NCI-H1930 (cell line): ENCODE data around the gene PDZRN4.
"Not testable (repeated sequence)": the region's sequence is repeated elsewhere in the genome, so short reads cannot be mapped to it uniquely, and the experiment has no call there.

ENCODE experiments used
- DNase-seq, 2 experiments: peaks; one replicate each; lab custom pipeline; 2025; lab: John Stamatoyannopoulos, UW

The PDZRN4 gene

DNA sequence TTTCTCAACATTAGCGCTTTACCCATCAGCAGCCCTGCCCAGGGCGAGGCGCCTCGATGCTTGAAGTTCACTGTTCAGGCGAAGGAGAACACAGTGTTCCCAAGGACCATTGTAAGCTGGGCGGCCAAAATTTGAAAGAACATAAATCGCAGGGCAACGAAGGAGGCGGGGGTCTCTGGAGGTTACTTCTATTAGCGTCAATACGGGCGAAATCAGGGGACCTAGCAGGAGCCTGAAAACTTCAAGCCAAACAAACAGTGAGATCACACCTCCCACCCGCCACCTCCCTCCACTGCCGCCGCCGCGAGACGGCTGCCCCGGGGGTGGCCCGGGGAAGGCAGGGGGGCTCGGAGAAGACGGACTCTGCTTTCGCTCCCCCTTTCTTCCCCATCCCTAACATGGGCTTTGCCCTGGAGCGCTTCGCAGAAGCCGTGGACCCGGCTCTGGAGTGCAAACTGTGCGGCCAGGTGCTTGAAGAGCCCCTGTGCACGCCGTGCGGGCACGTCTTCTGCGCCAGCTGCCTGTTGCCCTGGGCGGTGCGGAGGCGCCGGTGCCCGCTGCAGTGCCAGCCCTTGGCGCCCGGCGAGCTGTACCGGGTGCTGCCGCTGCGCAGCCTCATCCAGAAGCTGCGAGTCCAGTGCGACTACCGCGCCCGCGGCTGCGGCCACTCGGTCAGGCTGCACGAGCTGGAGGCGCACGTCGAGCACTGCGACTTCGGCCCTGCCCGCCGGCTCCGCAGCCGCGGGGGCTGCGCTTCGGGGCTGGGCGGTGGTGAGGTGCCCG is at the start of gene PDZRN4:
TSS of gene PDZRN4 (plus strand) at position 263 of the 783 bp plus-strand sequence.
- peak; percentile 53 to 68 for DNase-seq

DNA sequence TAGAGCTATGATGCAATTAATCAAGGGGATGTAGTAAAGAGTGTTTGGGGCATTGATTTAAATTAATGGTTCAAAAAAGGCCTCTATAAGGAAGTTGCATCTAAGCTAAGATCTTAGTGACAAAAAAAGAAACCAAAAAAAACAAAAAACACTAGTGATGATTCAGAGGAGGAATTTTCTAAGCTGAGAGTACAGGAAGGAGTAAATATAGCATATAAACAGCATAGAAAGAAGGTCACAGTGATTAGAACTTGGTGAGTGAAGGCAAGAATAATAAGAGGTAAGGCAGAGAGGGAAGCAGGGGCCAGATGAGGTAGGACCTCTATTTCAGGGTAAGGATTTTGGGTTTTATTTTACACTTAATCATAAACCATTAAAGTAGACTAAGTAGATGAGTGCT is 48.0 kb upstream of the PDZRN4 start:
- no peak for DNase-seq

DNA sequence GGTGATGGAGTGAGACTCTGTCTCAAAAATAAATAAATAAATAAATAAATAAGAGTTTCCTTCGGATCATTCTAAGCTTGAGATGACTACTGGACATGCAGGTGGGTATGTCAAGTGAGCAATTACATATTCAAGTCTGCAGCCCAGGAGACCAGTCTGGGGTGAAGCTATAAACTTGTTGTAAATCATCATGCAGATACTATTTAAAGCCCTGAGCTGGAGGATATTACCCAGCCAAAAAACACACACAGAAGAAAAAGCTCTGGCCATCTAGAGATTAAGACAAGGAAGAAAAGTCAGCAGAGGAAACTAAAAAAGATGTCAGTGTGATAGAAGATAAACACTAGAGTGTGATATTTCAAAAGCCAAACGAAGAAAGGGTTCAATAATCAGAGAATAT is 47.0 kb upstream of the PDZRN4 start:
- no peak for DNase-seq

DNA sequence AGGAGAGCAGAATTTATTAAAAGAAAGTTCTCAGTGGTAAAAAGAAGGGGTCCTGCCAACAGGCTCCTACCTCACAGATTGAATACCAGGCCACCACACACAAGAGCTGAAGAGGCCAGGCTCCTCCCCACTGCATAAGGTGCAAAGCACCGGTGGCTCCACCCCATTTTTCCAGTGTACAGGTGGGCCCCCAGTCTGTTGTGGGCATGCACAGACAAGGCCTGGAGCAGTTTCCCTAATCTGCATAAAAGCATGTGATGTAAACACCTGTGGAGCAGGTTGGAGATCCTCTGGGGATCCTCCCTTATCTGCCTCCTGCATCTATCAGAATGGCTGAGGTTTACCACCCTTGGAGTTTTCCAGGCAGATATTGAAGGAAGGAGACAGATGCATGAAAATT is 45.7 kb upstream of the PDZRN4 start:
- DNase-seq: no peak

DNA sequence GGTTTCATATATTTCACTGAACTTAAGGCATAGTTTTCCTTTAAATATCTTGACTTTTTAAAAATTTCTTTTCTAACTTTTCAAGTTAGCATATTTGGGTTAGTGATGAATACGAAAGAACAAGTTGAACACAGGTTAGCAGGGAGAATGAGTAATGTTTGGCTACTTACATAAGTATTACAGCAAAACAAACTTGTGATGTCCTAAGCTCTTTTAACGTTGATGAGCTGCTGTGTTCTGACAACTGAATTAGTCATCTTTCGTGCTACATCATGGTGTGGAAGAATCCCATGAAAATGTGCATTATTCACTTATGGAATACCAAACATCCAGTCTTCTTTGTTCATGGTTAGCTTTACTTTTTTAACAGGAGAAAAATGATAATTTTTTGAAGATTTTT is 36.3 kb upstream of the PDZRN4 start:
- no peak for DNase-seq

DNA sequence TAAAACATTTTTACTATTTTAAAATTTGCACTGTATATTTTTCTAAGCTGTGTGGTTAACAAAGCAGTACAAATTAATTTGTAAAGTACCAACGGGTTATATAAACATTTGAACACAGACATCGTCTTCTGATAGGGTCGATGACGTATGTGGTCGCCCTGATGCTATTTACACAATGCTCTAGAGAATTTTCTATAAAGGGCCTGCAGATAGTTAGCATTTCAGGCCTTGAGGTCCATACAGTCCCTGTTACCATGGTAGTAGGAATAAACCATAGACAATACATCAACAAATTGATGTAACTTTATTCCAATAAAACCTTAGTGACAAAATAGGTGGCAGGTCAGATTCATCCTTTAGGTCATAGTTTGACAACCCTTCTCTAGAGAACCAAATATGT is 25.7 kb upstream of the PDZRN4 start:
- DNase-seq: no peak

DNA sequence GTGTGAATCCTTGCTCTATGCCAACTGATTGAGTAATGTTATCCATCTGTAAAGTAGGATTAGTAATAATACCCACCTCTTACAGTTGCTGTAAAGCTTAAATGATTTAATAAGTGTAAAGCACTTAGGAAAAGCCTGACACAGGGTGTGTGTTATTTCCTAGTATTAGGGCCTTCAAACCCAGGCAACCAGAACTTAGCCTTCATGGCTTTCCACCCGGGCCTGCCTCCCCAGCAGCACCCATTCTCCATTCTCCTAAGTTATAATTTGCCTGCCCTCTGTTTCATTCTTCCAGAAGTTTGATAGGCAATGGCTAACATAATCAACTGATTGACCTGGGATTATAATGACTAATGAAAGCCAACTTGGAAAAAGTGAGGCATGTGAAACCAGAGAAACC is 20.4 kb upstream of the PDZRN4 start:
- DNase-seq: no peak

DNA sequence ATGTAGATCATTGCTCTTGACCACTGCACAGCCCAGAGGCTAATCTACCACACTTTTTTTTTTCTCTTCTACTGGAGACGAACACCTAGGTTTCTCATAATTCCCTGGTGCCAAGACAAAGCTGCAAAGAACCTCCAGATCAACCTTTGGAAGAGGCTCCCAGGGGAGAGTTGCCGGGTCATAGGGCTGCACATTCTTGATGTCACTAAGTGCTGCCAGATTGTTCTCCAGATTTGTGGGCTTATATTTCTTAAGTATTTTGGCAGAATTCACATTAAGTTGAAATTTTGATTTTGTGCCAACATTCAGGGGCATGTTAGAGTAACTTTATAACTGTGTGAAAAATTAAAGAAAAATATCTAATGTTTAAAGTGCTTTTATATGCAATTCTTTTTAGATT is 13.5 kb upstream of the PDZRN4 start:
- no peak for DNase-seq

DNA sequence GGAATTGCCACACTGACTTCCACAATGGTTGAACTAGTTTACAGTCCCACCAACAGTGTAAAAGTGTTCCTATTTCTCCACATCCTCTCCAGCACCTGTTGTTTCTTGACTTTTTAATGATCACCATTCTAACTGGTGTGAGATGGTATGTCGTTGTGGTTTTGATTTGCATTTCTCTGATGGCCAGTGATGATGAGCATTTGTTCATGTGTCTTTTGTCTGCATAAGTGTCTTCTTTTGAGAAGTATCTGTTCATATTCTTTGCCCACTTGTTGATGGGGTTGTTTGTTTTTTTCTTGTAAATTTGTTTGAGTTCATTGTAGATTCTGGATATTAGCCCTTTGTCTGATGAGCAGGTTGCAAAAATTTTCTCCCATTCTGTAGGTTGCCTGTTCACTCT is 8.6 kb upstream of the PDZRN4 start:
- DNase-seq: not testable (repeated sequence)

DNA sequence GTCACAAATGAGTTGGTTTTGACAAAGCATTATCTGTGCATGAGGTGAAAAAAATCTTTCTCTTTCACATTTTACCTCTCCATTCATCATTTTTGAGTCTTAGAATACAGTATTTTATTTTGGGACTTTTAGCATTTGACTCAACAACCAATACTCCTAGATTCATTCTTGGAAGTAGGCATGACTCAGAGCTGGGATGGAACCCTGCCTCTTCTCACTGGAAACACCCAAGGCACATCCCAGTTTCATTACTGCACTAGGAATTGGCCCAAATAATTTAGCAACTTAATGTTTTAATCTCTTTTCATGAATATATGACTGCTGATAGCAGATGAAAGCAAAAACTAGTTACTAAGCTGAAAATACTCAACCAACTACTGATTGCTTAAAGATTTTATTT is 3.3 kb upstream of the PDZRN4 start:
- no peak for DNase-seq

DNA sequence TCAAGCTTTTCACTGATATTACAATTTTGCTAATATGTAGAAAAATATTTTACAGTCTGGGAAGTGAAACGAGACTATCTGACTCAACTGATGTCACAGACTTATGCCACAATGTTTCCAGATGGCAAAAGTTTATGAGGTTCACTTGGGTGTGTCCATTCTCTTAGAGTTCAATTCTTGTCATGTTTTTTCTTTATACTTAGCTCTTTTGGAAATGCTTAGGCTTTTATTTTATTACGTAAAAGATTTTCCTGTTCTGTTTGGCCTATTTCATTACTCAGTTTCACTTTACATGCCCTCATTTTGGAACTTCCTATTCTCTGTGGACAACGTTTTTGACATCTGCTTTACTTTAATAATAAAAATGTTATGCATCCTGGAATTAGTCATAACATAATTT is 2.1 kb upstream of the PDZRN4 start:
- DNase-seq: no peak

DNA sequence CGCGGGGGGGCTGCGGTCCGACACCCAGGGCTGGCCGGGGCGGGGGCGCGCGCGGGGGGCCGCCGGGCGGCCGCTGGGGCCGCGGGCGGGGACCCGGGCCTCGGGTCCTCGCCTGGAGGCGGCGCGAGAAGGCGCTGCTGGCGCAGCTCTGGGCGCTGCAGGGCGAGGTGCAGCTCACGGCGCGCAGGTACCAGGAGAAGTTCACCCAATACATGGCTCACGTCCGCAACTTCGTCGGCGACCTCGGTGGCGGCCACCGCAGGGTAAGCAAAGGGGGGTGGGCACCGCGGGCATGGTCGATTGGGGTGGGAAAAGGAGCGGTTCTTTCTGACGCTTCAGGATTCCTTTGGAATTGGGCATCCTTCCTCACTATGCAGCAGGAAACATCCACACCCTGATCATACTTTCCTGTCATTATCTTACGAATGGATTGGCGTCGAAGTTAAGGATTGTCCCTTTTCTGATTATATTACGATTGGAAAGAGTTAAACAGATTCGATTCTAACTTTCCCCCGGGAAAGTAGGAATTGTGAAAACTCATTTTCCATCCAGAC is 798 bp downstream of the PDZRN4 start:
- DNase-seq: no peak

DNA sequence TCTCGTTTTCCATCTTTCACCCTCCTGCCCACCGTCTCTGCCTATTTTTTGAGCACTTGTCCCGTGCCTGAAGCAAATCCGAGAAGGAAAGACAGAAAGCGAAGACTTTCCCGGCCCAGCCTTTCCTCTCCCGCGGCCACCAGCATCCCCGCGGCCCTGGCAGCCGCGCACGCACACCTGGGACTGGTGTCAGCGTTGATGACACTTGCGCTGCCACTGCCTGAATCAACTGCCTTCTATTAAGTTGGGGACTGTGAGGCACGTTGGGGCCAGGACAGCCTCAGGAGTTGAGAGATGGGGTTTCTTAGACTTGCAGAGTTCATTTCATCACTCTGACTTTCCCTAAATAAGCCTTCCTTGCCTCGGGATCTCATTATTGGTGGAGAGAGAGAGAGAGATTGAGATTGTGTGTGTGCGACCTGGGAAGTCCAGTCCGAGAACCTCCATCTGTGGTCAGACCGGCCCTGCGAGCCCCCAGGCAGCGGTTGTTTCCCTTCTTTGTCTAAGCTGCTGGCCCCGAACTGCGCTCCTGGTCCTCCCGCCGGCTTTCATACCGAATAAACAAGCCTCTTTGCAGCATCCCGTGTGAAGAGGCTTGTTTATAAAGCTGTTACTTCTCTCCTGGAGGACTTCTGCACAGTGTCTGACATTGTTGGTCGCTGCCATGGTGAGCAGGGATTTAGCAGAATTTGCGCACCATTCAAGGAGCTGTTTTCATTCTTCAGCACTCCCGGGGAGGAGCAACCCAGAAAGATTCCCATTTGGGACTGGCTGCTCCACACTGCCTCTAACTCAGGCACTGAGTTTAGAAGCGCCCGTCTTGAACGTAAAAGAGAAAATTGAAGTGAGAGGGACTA is 1.5 kb downstream of the PDZRN4 start:
- peak in 1 of 2 experiments; percentile 33 for DNase-seq

DNA sequence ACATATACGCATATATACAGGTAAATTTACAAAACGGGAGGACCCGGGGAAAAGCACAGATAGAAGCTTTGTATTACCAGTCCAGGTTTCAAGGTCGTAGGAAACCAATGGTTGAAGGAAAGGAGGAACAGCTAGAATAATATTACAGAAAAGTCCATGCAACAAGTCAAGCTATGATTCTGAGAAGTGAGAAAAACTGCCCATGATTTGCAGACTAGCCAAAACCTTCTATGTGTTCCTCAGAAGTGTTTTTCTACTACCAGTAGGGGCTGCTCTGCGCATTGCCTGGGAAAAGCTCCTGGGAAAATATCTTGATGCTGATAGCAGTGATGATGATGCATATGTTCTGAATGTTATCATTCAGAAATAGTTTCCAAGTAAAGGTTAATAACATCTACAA is 2.2 kb downstream of the PDZRN4 start:
- peak in 1 of 2 experiments; percentile 40 for DNase-seq

DNA sequence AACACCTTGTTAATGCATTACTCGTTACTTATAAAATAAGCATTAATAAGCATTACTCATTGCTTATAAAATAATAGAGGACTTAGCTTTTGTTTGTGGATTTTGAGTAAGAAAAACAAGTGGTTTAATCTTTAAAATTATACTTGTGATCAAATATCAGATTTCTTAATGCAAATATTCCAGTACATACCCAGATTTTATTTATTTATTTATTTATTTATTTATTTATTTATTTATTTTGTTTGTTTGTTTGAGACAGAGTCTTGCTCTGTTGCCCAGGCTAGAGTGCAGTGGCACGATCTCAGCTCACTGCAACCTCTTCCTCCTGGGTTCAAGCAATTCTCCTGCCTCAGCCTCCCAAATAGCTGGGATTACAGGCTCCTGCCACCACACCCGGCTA is 3.4 kb downstream of the PDZRN4 start:
- not testable (repeated sequence) for DNase-seq

DNA sequence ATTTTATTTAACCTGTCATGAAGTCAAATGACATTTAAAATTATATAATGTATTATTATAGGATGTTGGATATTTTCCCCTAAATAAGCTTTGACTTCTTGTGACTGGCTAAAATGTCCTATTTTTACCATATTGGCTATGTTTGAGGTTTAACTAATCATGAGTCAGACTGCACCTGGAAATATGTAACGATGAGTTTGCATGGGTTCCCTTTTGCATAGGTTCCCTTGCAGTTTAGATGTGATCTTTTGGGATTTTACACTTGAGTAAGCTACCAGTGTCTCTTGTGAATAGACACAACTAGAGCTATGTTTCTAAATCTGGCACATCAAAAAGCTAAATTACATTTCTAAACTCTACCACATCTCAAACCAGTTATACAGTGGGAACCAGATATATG is 5.2 kb downstream of the PDZRN4 start:
- DNase-seq: no peak

DNA sequence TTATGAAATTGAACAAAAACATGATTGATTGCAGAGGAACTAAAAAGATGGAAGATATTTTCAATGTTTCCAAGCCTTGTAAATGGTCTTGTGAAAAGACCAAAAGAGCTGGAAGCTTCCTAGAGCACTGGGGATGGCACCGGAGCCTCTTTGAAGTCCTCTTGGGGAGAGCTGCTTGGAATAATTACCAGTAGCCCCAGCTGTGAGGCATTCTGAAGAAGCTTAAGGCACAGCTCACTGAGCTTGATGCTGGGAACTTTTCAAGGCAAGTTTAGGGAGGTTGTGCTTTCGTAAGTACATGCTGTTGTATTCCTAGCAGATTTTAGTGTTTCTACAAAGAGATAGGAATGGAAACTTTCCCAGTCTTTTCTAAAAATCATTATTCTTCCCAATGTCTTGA is 13.9 kb downstream of the PDZRN4 start:
- no peak for DNase-seq

DNA sequence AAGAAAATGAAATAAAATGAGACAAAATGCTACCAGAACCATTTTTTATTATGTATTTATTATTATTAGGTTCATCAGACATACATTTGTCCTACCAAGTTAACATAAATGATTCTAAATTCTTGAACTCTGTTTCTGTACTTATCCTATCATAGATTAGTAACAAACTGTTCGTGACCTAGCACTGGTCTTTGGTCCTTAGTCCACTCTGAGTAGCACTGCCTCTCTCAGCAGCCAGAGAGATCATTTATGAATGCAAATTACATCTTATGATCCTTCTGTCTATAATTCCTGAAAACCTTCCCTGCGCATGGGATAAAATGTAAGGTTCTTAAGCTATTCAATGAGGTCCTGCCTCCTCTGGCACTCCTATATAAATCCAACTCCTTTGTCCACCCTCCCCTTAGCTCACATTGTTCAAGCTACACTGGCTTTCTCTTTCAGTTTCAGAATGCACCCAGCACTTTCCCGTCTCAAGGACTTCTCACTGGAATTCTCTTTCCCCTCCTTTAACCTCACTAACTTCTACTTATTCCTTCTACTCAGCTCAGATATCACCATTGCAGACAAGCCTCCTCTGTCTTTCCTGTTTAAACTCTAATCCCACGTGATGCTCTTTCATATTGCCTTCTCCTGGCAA is 17.1 kb downstream of the PDZRN4 start:
- DNase-seq: no peak

DNA sequence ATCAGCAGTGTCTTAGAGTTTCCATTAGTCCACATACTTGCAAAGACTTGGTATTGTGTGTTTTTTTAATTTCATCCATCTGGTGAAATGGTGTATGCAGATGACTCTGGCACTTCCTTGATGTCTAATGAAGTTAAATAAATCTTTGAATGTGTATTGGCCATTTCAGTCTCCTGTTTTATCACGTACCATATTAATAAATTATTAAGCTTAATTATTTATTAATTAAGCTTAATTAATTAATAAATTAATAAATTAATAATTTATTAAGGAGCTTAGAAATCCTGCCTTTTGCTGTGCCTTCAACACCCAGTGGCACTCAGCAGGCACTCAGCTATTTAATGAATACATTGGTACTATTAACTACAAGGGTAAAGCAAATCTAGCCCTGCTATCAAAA is 18.2 kb downstream of the PDZRN4 start:
- no peak for DNase-seq

DNA sequence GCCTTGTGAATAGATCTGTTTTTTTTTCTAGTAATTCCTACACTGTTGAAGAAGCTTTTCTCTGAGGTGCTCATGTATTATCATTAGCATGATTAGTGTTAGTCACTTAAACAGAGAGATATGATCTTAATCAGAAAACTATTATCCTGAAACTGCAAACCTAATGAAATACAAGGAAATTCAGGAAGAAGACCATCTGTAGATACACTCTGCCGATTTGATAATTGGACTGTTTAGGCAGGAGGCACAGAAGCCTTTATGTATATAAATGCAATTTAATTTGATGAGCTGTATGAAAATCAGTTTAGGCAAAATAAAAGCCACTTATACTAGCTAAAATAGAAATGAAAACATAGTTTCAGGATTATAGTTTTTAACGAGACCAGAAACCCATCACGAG is 23.3 kb downstream of the PDZRN4 start:
- peak; percentile 26 to 70 for DNase-seq

DNA sequence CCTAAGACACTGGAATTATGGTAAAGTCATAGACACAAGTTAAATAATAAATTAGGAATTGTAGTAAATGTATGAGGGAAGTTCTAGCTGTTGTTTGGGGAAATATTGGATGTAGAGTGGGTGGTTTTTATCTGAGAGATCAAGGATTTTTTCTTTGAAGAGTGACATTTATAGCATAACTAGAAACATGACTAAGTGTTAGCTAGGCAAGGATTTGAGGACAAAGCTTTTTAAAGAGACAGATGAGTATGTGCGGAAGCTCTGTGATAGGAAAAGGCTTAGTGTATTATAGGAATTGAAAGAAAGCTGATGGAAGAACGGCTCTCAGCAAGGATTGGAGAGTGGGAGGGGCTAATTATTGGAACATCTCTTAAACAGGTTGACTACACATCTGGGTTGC is 24.5 kb downstream of the PDZRN4 start:
- no peak for DNase-seq

DNA sequence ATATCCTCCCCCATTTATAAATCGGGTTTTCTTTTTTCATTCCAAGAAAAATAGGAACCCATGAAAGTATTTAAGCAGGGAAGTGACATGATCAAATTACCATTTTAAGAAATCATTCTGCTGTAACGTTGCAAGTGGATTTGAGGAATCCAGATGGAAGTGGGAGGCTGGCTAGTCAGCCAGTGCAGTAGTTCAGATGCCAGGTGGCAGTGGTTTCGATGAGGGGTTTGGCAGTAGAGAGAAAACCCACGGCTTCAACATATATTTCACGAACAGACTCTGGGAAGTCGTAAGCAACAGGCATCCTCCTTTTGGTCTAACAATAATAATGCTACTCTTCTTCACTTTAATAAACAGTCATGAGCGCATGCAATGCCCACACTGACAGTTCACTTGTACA is 25.0 kb downstream of the PDZRN4 start:
- no peak for DNase-seq

DNA sequence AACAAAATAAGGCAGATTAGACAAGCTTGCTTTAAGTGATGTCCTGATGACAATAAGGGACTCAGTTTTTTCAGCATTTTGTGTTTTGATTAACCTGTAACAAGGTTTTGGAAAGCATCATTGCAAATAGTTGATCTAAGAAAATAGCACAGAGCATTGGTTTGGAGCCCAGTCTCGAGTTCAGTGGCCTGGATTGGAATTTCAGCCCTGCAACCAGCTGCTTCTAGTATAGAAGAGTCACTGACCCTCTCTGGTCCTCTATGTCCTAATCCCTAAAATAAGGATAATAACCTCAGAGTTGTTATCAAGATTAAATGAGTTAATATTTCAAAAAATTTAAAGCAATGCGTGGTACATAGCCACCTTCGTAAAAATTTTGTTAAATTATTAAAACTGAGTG is 25.5 kb downstream of the PDZRN4 start:
- no peak for DNase-seq
